IMR-90 (cell line): ENCODE measurements around the gene EIF4G3. TPM values are rescaled to one million over a fixed set of nuclear protein-coding genes. Genes with fewer than 3 reads are reported as not detected.
A peak's percentile ranks its signal among the peaks of the same experiment; 100 is the strongest.

Experiments
- ATAC-seq: fragments of 200-7000 bp; cut with Tn5 transposase; 2 replicates; pipeline ENCODE4 v1.9.1; 2020; ENCODE audit warnings: low read depth, mild to moderate bottlenecking, moderate library complexity
- BruUV-seq: library from RNA; stranded (reverse); fragments of 400-500 nt; replicated peaks from 2 replicates; lab custom pipeline; 2021; lab: Mats Ljungman, UMichigan
- CTCF ChIA-PET: fragments of 300-600 bp; formaldehyde crosslinking; extraction: SDS; loops from one replicate; lab custom pipeline; 2021; ENCODE audit warnings: antibody characterized with exemption; lab: Yijun Ruan, JAX
- POLR2A ChIA-PET: fragments of 300-600 bp; sonication (Branson Sonifier 250); formaldehyde crosslinking; loops from one replicate; lab custom pipeline; 2022; ENCODE audit warnings: antibody characterized with exemption; ENCODE audit not compliant: unreplicated experiment; lab: Charles Lee
- DNase-seq: peaks from one replicate; pipeline ENCODE4 v3.0.0; 2013
- H2AFZ ChIP-seq: replicated peaks from 2 replicates; pipeline ENCODE3; 2013; ENCODE audit warnings: low read length, mild to moderate bottlenecking; ENCODE audit not compliant: poor library complexity
- H2AK5ac ChIP-seq: 2 replicates; pipeline ENCODE4 v1.6.1; 2013; ENCODE audit warnings: low read depth, low read length, inconsistent platforms
- H2AK9ac ChIP-seq: replicated peaks from 2 replicates; pipeline ENCODE3; 2013; ENCODE audit warnings: mild to moderate bottlenecking, low read depth, low read length, moderate library complexity; ENCODE audit not compliant: poor library complexity
- H2BK120ac ChIP-seq: 2 replicates; pipeline ENCODE4 v1.6.1; 2013; ENCODE audit warnings: low read depth, low read length, inconsistent platforms
- H2BK15ac ChIP-seq: 3 replicates; pipeline ENCODE4 v1.6.1; 2013; ENCODE audit warnings: low read depth, low read length, inconsistent platforms
- H2BK20ac ChIP-seq: 2 replicates; pipeline ENCODE4 v1.6.1; 2013; ENCODE audit warnings: low read depth, mild to moderate bottlenecking, inconsistent platforms, low read length, moderate library complexity
- H2BK5ac ChIP-seq: 2 replicates; pipeline ENCODE4 v1.6.1; 2013; ENCODE audit warnings: mild to moderate bottlenecking, low read depth, low read length, inconsistent platforms; ENCODE audit not compliant: poor library complexity, severe bottlenecking
- H3K14ac ChIP-seq: replicated peaks from 2 replicates; pipeline ENCODE4 v1.6.1; 2013; ENCODE audit warnings: low read depth, low read length, inconsistent platforms
- H3K18ac ChIP-seq: 2 replicates; pipeline ENCODE4 v1.6.1; 2013; ENCODE audit warnings: low read depth, low read length, control low read depth
- H3K23ac ChIP-seq: 2 replicates; pipeline ENCODE4 v1.6.1; 2013; ENCODE audit warnings: low read depth, low read length, inconsistent platforms
- H3K27ac ChIP-seq: 2 replicates; pipeline ENCODE4 v1.5.1; 2013; ENCODE audit warnings: mild to moderate bottlenecking, control low read depth, low read length; ENCODE audit not compliant: insufficient read depth
- H3K27me3 ChIP-seq: 2 replicates; pipeline ENCODE4 v1.6.1; 2013; ENCODE audit warnings: low read length; ENCODE audit not compliant: control insufficient read depth, insufficient read depth
- H3K36me3 ChIP-seq: 2 replicates; pipeline ENCODE4 v1.6.1; 2013; ENCODE audit warnings: low read length, mixed read lengths; ENCODE audit not compliant: control insufficient read depth, insufficient read depth
- H3K4ac ChIP-seq: 2 replicates; pipeline ENCODE4 v1.6.1; 2013; ENCODE audit warnings: low read depth, low read length, inconsistent platforms
- H3K4me1 ChIP-seq: 2 replicates; pipeline ENCODE4 v1.6.1; 2013; ENCODE audit warnings: low read length, mixed read lengths; ENCODE audit not compliant: control insufficient read depth, insufficient read depth
- H3K4me2 ChIP-seq: 2 replicates; pipeline ENCODE4 v1.6.1; 2013; ENCODE audit warnings: low read depth, mild to moderate bottlenecking, control low read depth, low read length, moderate library complexity
- H3K4me3 ChIP-seq: 2 replicates; pipeline ENCODE4 v1.5.1; 2013; ENCODE audit warnings: low read depth, mild to moderate bottlenecking, control low read depth, low read length, moderate library complexity; ENCODE audit not compliant: insufficient read depth
- H3K56ac ChIP-seq: 2 replicates; pipeline ENCODE4 v1.6.1; 2013; ENCODE audit warnings: low read length, inconsistent platforms; ENCODE audit not compliant: insufficient read depth; ENCODE audit errors: extremely low read depth
- H3K79me1 ChIP-seq, 2 experiments: 2 replicates each; pipeline ENCODE4 v1.6.1; 2013; ENCODE audit warnings: low read length in 2 of 2, inconsistent platforms in 1 of 2, low read depth in 1 of 2
- H3K9ac ChIP-seq: 2 replicates; pipeline ENCODE4 v1.6.1; 2013; ENCODE audit warnings: low read depth, low read length, control low read depth
- H3K9me1 ChIP-seq: 2 replicates; pipeline ENCODE4 v1.6.1; 2013; ENCODE audit warnings: low read length, inconsistent platforms; ENCODE audit not compliant: insufficient read depth
- H3K9me3 ChIP-seq: 2 replicates; pipeline ENCODE4 v1.6.1; 2013; ENCODE audit warnings: low read length; ENCODE audit not compliant: control insufficient read depth, insufficient read depth
- H4K20me1 ChIP-seq: 2 replicates; pipeline ENCODE4 v1.6.1; 2013; ENCODE audit warnings: low read length, inconsistent platforms; ENCODE audit not compliant: insufficient read depth
- H4K5ac ChIP-seq: 2 replicates; pipeline ENCODE4 v1.6.1; 2013; ENCODE audit warnings: mild to moderate bottlenecking, low read depth, low read length, control low read depth
- H4K8ac ChIP-seq, 2 experiments: 2 replicates each; pipeline ENCODE4 v1.6.1; 2013; ENCODE audit warnings: low read depth in 2 of 2, low read length in 2 of 2, control low read depth in 1 of 2, inconsistent platforms in 1 of 2
- H4K91ac ChIP-seq: 2 replicates; pipeline ENCODE4 v1.6.1; 2013; ENCODE audit warnings: low read depth, low read length, inconsistent platforms; ENCODE audit not compliant: insufficient read depth
- BHLHE40 ChIP-seq: fragments of 150-350 bp; IDR thresholded peaks from 2 replicates; pipeline ENCODE4 v1.6.1; 2016; ENCODE audit warnings: mild to moderate bottlenecking, low read depth, low read length
- FOS ChIP-seq: fragments of 150-350 bp; IDR thresholded peaks from 2 replicates; pipeline ENCODE4 v1.6.1; 2016; ENCODE audit warnings: low read depth, low read length
- RAD21 ChIP-seq: IDR thresholded peaks from 2 replicates; pipeline ENCODE4 v1.6.1; 2012; ENCODE audit warnings: low read length, improper control_type of control experiment
- SMC3 ChIP-seq: fragments of 150-350 bp; IDR thresholded peaks from 2 replicates; pipeline ENCODE4 v1.6.1; 2016; ENCODE audit warnings: low read depth, mild to moderate bottlenecking, antibody characterized with exemption, low read length, moderate library complexity
- WGBS, 2 experiments: methylation state at CpG; one replicate each; pipeline versions ENCODE4 v1.1.5 to v1.1.7; 2013; ENCODE audit warnings: missing lambda C conversion rate in 2 of 2; ENCODE audit not compliant: insufficient read length in 1 of 2; ENCODE audit errors: extremely low coverage in 2 of 2; 5-methylcytosine and 5-hydroxymethylcytosine counted together
- dilution Hi-C: fragments of 300-500 bp; cut with HindIII; formaldehyde crosslinking; loops from one replicate; pipeline ENCODE4 v1.14.3; 2018; ENCODE audit warnings: low sequenced_read_pairs; ENCODE audit not compliant: unreplicated experiment
- in situ Hi-C: fragments of 300-500 bp; cut with MboI; formaldehyde crosslinking; loops from 3 replicates; pipeline ENCODE4 v1.14.3; 2019; ENCODE audit warnings: low sequenced_read_pairs, inconsistent platforms, mixed read lengths
- intact Hi-C: fragments of 100-400 bp; cut with micrococcal nuclease; formaldehyde crosslinking; loops from 2 replicates; pipeline ENCODE4 v1.10.0; 2022
- polyA plus RNA-seq, 3 experiments: library from polyadenylated mRNA; depleted of rRNA; stranded (reverse); fragments of >200 nt; gene quantifications; 2 replicates each; pipeline ENCODE4 v1.2.3, GENCODE V29; 2012; ENCODE audit warnings: low replicate concordance in 1 of 3
- total RNA-seq: library from RNA; depleted of rRNA; stranded (reverse); fragments of >200 nt; gene quantifications from 2 replicates; pipeline ENCODE4 v1.2.3, GENCODE V29; 2012

The EIF4G3 gene
- total and polyA plus RNA-seq, 2 of the 4 experiments (the other 2 are of a cell fraction): 25.8 to 49.2 TPM

DNA sequence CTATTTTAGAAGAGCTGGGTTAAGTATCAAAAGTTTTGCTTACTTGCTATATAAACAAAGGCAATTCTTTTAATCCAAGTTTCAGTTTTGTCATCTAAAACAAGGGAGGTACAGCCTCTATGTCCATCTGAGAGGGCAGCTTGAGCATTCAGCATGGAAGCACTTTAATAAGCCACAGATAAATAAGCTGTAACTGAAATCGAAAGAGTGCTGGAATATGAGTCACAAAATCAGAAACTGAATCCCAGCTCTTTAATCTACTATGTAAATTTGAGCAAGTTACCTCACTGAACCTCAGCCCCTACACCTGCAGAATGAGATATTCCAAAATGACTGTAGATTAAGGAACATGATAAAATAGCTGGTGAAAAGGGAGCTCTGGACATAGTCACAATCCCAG is 309.6 kb downstream of the EIF4G3 start:
- H3K9me1 ChIP-seq: peaks cover 14% of the 10 kb centered on the region
- intact Hi-C loops (loop anchor here (5.0 to 10.0 kb wide), 2 partner anchors 170 to 308 kb away; partner anchors contain the start of gene EIF4G3), dilution Hi-C loops (no loop called here), in situ Hi-C loops (no loop called here)
- POLR2A ChIA-PET: interaction anchor here (0.5 kb wide), 1 partner anchor 314 kb away, joined by 9 read pairs; no protein-coding TSS in a partner anchor
- no peak overlapping the region for H3K14ac ChIP-seq
- WGBS, 2 experiments: no CpG with 5 or more reads among the region's 1 CpG
- H2BK20ac ChIP-seq: no peak overlapping the region
- no peak overlapping the region for H2AFZ ChIP-seq
- H3K56ac ChIP-seq: no peak overlapping the region
- H3K36me3 ChIP-seq: peaks cover 16% of the 10 kb centered on the region
- H3K4ac ChIP-seq: no peak overlapping the region
- CTCF ChIA-PET: interaction anchor here (0.5 to 1.1 kb wide), 2 partner anchors 22 to 328 kb away, joined by 3 to 4 read pairs; no protein-coding TSS in a partner anchor
- no peak overlapping the region for H3K9ac ChIP-seq
- no peak overlapping the region for H4K8ac ChIP-seq
- peaks cover 3% of the 10 kb centered on the region; the same call in 1 of the 2 replicates for H4K20me1 ChIP-seq
- no peaks in the 10 kb centered on the region for H3K9me3 ChIP-seq
- H2BK120ac ChIP-seq: no peak overlapping the region
- H3K23ac ChIP-seq: no peak overlapping the region
- H3K4me2 ChIP-seq: peak overlapping the region; percentile 61
- H4K5ac ChIP-seq: no peak overlapping the region
- H3K79me1 ChIP-seq: peaks cover 3 to 12% of the 10 kb centered on the region in 2 experiments; a peak in 2 of 4 replicates
- H2BK15ac ChIP-seq: no peak overlapping the region
- no TSS peak for BruUV-seq
- ATAC-seq: peak; percentile 74
- peak overlapping the region; percentile 6; the same call in 1 of the 2 replicates for H3K27ac ChIP-seq
- peak overlapping the region; percentile 27 for H2BK5ac ChIP-seq
- peaks cover 13% of the 10 kb centered on the region for H3K4me1 ChIP-seq
- H3K4me3 ChIP-seq: no peak overlapping the region
- no peaks in the 10 kb centered on the region for H3K27me3 ChIP-seq
- H2AK5ac ChIP-seq: no peak overlapping the region
- H3K18ac ChIP-seq: no peak overlapping the region
- TF ChIP-seq FOS: 0 out of 2 replicates have a peak, but pooled peaks have one; percentile 4
- no peak for TF ChIP-seq RAD21
- no peak for TF ChIP-seq SMC3
- TF ChIP-seq BHLHE40: 0 out of 2 replicates have a peak, but pooled peaks have one; percentile 7
- H4K91ac ChIP-seq: no peak overlapping the region; the same call in 1 of the 2 replicates
- H2AK9ac ChIP-seq: no peak overlapping the region
- peak; percentile 82 for DNase-seq
